ENCODE data around the gene SNX18.

The SNX18 gene

GRCh38 chr5:54544044-54544443 is 26.5 kb downstream of the SNX18 start:
- no peak for FAIRE-seq

DNA sequence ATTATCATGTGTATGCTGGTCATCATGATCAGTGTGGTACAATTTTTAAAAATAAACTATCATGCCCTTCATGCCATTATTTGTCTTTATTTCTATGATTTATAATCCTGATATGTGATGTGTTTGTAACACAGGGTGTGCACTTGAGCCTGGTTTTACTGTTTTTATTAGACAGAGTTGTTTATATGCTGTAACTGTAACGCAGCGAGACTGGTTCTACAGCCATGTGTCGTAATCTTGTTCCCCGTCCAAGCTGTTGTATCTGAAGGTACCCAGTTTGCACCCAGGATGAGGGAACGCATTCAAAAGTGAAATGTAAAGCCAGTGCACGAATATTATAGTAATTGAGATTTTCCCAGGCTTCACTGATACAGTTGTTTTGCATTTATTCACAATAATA is 28.2 kb downstream of the SNX18 start:
- no peak for FAIRE-seq

DNA sequence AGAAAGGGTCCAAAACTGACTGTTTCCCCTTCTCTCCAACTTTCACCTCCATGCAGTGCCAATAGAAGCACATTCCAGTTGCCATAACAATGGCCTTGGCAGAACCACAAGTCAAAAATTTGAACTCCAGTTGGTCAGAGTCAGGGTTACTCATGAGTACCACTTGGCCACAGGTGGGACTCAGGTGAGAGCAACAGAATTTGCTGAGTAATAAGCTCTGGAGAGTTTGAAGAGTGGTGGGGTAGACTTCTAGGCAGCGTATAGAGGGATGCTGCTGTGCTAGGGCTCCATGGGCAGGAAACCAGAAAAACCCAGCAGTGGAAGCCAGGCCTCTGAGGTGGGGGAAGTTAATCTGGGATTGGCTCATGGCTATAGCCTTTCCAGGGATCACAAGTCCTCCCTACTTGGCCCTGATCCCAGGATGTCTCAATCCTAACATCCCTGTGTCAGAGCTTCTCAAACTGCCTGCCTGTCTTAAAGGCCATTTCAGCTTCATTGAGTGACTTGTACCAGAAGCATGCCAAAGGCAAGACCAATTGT is 30.2 kb downstream of the SNX18 start:
- FAIRE-seq, result no peak

GRCh38 chr5:54548565-54548964 is 31.0 kb downstream of the SNX18 start:
- no peak for FAIRE-seq

GRCh38 chr5:54551292-54551691 is 33.7 kb downstream of the SNX18 start:
- FAIRE-seq, result no peak

GRCh38 chr5:54551926-54552325 is 34.4 kb downstream of the SNX18 start:
- no peak for FAIRE-seq

- no peak for FAIRE-seq
These were observed 34.9 kb downstream of the SNX18 start for GRCh38 chr5:54552446-54552845.

DNA sequence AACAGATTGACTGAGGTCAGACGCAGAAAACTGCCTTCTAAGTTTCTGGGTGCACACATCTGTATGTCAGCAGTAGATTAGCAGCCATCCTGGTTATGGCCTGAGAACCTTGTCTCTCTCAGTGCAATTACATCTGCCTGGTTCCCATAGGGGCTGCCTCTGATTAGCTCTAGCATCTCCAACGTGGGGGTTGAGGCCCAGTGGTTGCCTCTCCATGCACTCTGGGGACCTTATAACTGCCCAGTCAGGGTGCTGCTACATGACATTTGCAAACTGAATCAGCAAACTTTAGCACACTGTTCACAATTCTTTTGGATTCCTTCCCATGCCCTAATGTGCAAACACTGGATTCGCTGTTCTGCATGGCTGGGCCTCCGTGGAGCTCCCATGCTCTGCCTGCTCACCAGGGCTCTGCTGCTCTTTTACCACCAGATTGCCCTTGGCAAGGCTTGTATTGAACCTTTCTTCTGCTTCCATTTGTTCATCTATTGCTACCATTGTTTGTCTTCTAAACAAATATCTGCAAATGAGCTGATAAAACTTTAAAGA is 36.2 kb downstream of the SNX18 start:
- FAIRE-seq, result no peak

DNA sequence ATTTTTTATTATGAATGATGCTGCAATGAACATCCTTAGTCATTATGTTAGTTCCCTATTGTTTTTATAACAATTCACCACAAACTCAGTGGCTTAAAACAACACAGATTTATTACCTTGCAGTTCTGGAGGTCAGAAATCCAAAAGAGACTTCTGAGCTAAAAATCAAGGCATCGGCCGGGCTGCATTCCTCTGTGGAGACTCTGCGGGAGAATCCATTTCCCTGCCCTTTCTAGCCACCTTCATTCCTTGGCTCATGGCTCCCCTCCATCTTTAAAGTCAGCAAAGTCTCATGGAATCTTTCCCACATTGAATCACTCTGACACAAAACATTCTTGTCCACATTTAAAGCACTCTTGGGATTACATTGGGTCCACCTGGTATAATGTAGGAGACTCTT is 38.6 kb downstream of the SNX18 start:
- no peak for FAIRE-seq

DNA sequence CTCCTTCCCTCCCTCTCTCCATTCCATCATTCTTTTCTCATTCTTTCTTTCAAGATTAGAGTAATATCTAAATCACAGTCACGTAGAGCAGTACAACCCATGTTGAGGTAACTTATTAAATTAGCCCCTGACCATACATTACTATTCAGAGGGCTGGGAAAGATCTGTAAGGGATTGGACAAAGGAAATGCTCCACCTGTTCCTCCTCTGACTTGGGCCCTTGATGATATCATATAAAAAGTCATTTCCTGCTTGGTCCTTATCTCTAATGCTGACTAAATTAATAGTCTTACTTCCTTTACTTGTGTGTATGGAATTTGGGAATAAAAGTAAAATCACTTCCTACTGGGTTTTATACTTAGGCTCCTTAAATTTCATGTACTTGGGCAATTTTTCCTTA is 40.8 kb downstream of the SNX18 start:
- no peak for FAIRE-seq

DNA sequence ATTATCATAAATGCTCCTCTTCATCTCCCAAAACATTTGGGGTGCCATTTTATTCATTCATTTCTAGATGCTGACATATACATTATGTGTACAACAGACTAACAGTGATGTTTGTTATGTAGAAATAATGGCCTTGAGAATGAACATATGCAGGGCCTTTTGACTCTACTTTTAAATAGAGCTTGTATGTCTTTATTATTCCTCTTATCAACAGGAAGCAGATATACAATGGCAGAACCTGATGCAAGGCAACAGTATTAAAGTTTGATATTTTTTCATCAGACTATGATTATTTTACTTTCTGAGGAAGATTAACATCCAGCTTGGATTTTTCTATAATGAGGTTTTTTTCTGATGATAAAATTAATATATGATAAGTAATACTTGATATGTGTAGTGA is 44.1 kb downstream of the SNX18 start:
- FAIRE-seq, result no peak

- FAIRE-seq, result no peak
These were observed 45.7 kb downstream of the SNX18 start for GRCh38 chr5:54563083-54563761.

- FAIRE-seq, result no peak
These were observed 50.4 kb downstream of the SNX18 start for GRCh38 chr5:54567996-54568395.

- FAIRE-seq, result no peak
These were observed 53.4 kb downstream of the SNX18 start for GRCh38 chr5:54570916-54571315.

GRCh38 chr5:54571462-54571861 is 53.9 kb downstream of the SNX18 start:
- FAIRE-seq, result no peak

GRCh38 chr5:54573812-54574489 is 56.4 kb downstream of the SNX18 start:
- no peak for FAIRE-seq

- FAIRE-seq, result no peak
These were observed 60.0 kb downstream of the SNX18 start for GRCh38 chr5:54577528-54577927.

DNA sequence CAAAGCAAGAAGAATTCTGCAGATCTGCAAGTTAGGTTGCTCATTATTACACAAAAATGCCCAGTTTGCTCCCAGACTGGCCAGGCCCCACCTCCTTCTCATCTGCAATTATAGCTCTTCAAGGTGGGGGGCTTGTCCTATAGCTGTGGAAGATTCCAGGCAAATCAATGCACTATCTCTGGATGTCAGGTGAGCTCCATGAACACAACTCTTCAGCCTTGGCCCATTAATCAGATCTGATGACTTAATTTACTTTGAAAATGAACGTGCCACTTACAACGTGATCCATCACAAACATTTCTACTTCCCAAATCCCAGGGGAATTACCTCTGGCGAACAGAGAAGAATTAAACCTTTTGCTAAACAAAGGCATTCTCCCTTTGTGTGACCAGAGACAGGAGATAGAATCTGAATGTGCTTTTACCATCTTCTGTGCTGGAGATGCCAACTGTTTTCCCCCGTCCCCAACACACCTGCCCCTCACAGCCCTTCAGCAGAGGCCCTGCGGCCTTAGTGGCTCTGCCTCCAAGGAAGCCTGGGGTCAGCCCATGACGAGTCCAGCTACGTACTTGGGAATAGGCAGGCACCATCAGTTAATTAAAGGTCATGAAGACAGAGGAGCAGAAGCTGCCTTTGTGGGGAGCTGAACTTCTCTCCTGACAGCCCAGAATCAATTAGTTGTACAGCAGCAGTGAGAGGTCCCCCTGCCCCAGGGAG is 60.5 kb downstream of the SNX18 start:
- FAIRE-seq, result no peak

GRCh38 chr5:54579591-54580295 is 62.2 kb downstream of the SNX18 start:
- no peak for FAIRE-seq

- FAIRE-seq, result no peak
These were observed 63.6 kb downstream of the SNX18 start for GRCh38 chr5:54580997-54581811.

GRCh38 chr5:54581831-54582548 is 64.4 kb downstream of the SNX18 start:
- FAIRE-seq, result no peak

All from colon (tissue), 2 donors.